MM.1S (cell line): ENCODE results near the gene OSBP2.

Source experiments
- DNase-seq: peaks from one replicate; pipeline ENCODE4 v3.0.0-alpha.2; 2015
- H2AFZ ChIP-seq: fragments of 300-600 bp; sonication (generic); 2 replicates; pipeline ENCODE4 v1.6.0; 2016; ENCODE audit warnings: antibody characterized with exemption, low read length
- H3F3A ChIP-seq: fragments of 300-600 bp; sonication (generic); 2 replicates; pipeline ENCODE4 v1.6.1; 2016; ENCODE audit warnings: mild to moderate bottlenecking, antibody characterized with exemption, low read length, moderate library complexity, mixed read lengths; ENCODE audit not compliant: insufficient read depth
- H3K27ac ChIP-seq: fragments of 300-600 bp; sonication (generic); 2 replicates; pipeline ENCODE4 v1.5.1; 2016; ENCODE audit warnings: mild to moderate bottlenecking, low read length
- H3K27me3 ChIP-seq: fragments of 300-600 bp; sonication (generic); replicated peaks from 2 replicates; pipeline ENCODE4 v1.6.0; 2016; ENCODE audit warnings: low read length; ENCODE audit not compliant: insufficient read depth
- H3K36me3 ChIP-seq: fragments of 300-600 bp; sonication (generic); replicated peaks from 2 replicates; pipeline ENCODE4 v1.6.1; 2016; ENCODE audit warnings: mild to moderate bottlenecking, low read length, mixed read lengths; ENCODE audit not compliant: insufficient read depth
- H3K4me1 ChIP-seq: fragments of 300-600 bp; sonication (generic); 2 replicates; pipeline ENCODE4 v1.6.1; 2016; ENCODE audit warnings: low read length, mixed read lengths
- H3K4me2 ChIP-seq: fragments of 300-600 bp; sonication (generic); 2 replicates; pipeline ENCODE4 v1.6.0; 2016; ENCODE audit warnings: low read depth, low read length
- H3K4me3 ChIP-seq: fragments of 300-600 bp; sonication (generic); 2 replicates; pipeline ENCODE4 v1.5.1; 2016; ENCODE audit warnings: low read length, mixed read lengths
- H3K79me2 ChIP-seq: fragments of 300-600 bp; sonication (generic); 2 replicates; pipeline ENCODE4 v1.6.1; 2016; ENCODE audit warnings: mixed run types, low read length, mixed read lengths
- H3K9ac ChIP-seq: fragments of 300-600 bp; sonication (generic); 2 replicates; pipeline ENCODE4 v1.6.1; 2016; ENCODE audit warnings: low read length, mixed read lengths
- H3K9me2 ChIP-seq: fragments of 300-600 bp; sonication (generic); replicated peaks from 2 replicates; pipeline ENCODE4 v1.6.1; 2016; ENCODE audit warnings: mild to moderate bottlenecking, low read length, mixed read lengths; ENCODE audit not compliant: insufficient read depth
- H3K9me3 ChIP-seq: fragments of 300-600 bp; sonication (generic); replicated peaks from 2 replicates; pipeline ENCODE4 v1.6.1; 2016; ENCODE audit warnings: mild to moderate bottlenecking, low read length, mixed read lengths; ENCODE audit not compliant: insufficient read depth
- H4K20me1 ChIP-seq: fragments of 300-600 bp; sonication (generic); 2 replicates; pipeline ENCODE4 v1.6.1; 2016; ENCODE audit warnings: mild to moderate bottlenecking, low read length, moderate library complexity, mixed read lengths; ENCODE audit not compliant: insufficient read depth
- CTCF ChIP-seq: fragments of 300-600 bp; sonication (generic); IDR thresholded peaks from 2 replicates; pipeline ENCODE4 v1.5.1; 2016; ENCODE audit warnings: antibody characterized with exemption, low read length, mixed read lengths
- EZH2 ChIP-seq: fragments of 300-600 bp; sonication (generic); optimal IDR thresholded peaks from 2 replicates; pipeline ENCODE3; 2017; ENCODE audit warnings: low read depth, mild to moderate bottlenecking, antibody characterized with exemption, low read length, mixed read lengths
- EZH2phosphoT487 ChIP-seq: fragments of 300-600 bp; sonication (generic); IDR thresholded peaks from 2 replicates; pipeline ENCODE4 v1.6.1; 2018; ENCODE audit warnings: antibody characterized with exemption, low read length

The OSBP2 gene

DNA sequence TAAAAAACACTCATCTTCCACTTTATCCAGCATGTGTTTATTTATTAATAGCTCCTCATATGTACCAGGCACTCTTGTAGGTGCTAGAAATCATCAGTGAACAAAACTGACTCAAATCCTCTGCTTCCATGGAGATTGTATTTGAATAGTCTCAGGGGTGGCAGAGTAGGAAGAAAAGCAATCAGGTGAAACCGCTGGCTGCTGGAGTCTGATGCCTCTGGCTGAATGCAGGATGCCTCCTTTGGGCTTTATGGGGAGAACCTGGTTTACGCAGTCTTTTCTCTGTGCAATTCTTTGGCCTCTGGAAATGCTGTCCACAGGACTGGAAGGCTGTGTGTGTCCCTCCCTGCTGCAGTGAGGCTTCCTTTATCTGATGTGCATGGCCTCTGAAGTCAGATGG, 12.8 kb upstream of the OSBP2 start:
- H3K27me3 ChIP-seq = no peaks in the 10 kb centered on the region
- H3K27ac ChIP-seq = no peak overlapping the region
- DNase-seq = no peak
- H2AFZ ChIP-seq = no peak overlapping the region
- H3K9me2 ChIP-seq = no peaks in the 10 kb centered on the region
- no peak overlapping the region for H3K9ac ChIP-seq
- H4K20me1 ChIP-seq = no peaks in the 10 kb centered on the region
- no peaks in the 10 kb centered on the region for H3K79me2 ChIP-seq
- no peaks in the 10 kb centered on the region for H3F3A ChIP-seq
- no peak overlapping the region for H3K4me2 ChIP-seq
- TF ChIP-seq EZH2phosphoT487 (no peak), CTCF (no peak), EZH2 (no peak)
- no peaks in the 10 kb centered on the region for H3K36me3 ChIP-seq
- no peak overlapping the region for H3K4me3 ChIP-seq
- no peaks in the 10 kb centered on the region for H3K9me3 ChIP-seq
- no peaks in the 10 kb centered on the region for H3K4me1 ChIP-seq

- Histone ChIP-seq H3K27ac (no peak overlapping the region), H4K20me1 (no peaks in the 10 kb centered on the region), H3K27me3 (no peaks in the 10 kb centered on the region), H3K9ac (no peak overlapping the region), H3K4me1 (no peaks in the 10 kb centered on the region), H3K4me3 (no peak overlapping the region), H3F3A (no peaks in the 10 kb centered on the region), H3K9me2 (no peaks in the 10 kb centered on the region), H2AFZ (no peak overlapping the region), H3K4me2 (no peak overlapping the region), H3K36me3 (no peaks in the 10 kb centered on the region), H3K9me3 (no peaks in the 10 kb centered on the region), H3K79me2 (no peaks in the 10 kb centered on the region)
- no peak for DNase-seq
- no peak for TF ChIP-seq EZH2phosphoT487
- TF ChIP-seq EZH2 = no peak
- no peak for TF ChIP-seq CTCF
Measured at GRCh38 chr22:30685178-30685577, 9.5 kb upstream of the OSBP2 start.

- Histone ChIP-seq H3K4me3 (no peak overlapping the region), H3K4me1 (no peaks in the 10 kb centered on the region), H3K79me2 (no peaks in the 10 kb centered on the region), H3K36me3 (no peaks in the 10 kb centered on the region), H4K20me1 (no peaks in the 10 kb centered on the region), H3K27ac (no peak overlapping the region), H3F3A (no peaks in the 10 kb centered on the region), H2AFZ (no peak overlapping the region), H3K4me2 (no peak overlapping the region), H3K9me2 (no peaks in the 10 kb centered on the region), H3K9me3 (no peaks in the 10 kb centered on the region), H3K9ac (no peak overlapping the region), H3K27me3 (no peaks in the 10 kb centered on the region)
- no peak for DNase-seq
- TF ChIP-seq EZH2phosphoT487 (no peak), CTCF (no peak), EZH2 (no peak)
Measured at GRCh38 chr22:30687358-30687757, 7.3 kb upstream of the OSBP2 start.
